Stimulated activated CD4-positive, alpha-beta T cell treated with anti-CD3 and anti-CD28 coated beads, Interleukin-4, amount 100 ng/mL, for 24 hours (primary cell): ENCODE measurements around the gene IFI30.

Experiments
- DNase-seq: peaks from one replicate; pipeline ENCODE4 v3.0.0-alpha.2; 2020

IFI30 gene

GRCh38 chr19:18226956-18227780 lies 53.6 kb downstream of the IFI30 start:
- no peak for DNase-seq
